Measurements from ENCODE around the gene HCAR2.

- TF ChIP-seq POLR2A (IDR thresholded peaks at IDR 0.05; ENCODE audit: low read length) (no peak), GATA1 (IDR thresholded peaks at IDR 0.05; ENCODE audit: low read depth, low read length) (no peak)
These were observed 35.4 kb upstream of the HCAR2 start for GRCh38 chr12:122738571-122738970.
